Measurements from ENCODE around the gene ELMO3.

GRCh38 chr16:67190041-67190440 lies 8.9 kb upstream of the ELMO3 start, which contains the start of gene EXOC3L1:
- no peak for TF ChIP-seq CTCF (IDR thresholded peaks at IDR 0.05)
- no peak for TF ChIP-seq POLR2A (IDR thresholded peaks at IDR 0.05)
- no peak for TF ChIP-seq POLR2AphosphoS5 (IDR thresholded peaks at IDR 0.05)

All from upper lobe of left lung (tissue), 4 donors.